ENCODE measurements around the gene MGMT.

Gene MGMT

GRCh38 chr10:129681856-129682255 lies 214.8 kb downstream of the MGMT start:
- DNase-seq: no peak

GRCh38 chr10:129683519-129683918 lies 216.5 kb downstream of the MGMT start:
- DNase-seq: no peak

GRCh38 chr10:129683920-129684319 lies 216.9 kb downstream of the MGMT start:
- no peak for DNase-seq

- DNase-seq: no peak
Measured at GRCh38 chr10:129685271-129685670, 218.2 kb downstream of the MGMT start.

- DNase-seq: no peak
Measured at GRCh38 chr10:129689671-129690071, 222.6 kb downstream of the MGMT start.

- DNase-seq: no peak
Measured at GRCh38 chr10:129690248-129691070, 223.4 kb downstream of the MGMT start.

GRCh38 chr10:129692695-129693094 lies 225.7 kb downstream of the MGMT start:
- DNase-seq: no peak

- no peak for DNase-seq
Measured at GRCh38 chr10:129693382-129693781, 226.3 kb downstream of the MGMT start.

GRCh38 chr10:129694184-129694583 lies 227.1 kb downstream of the MGMT start:
- DNase-seq: no peak

GRCh38 chr10:129694691-129695243 lies 227.7 kb downstream of the MGMT start:
- DNase-seq: peak in 12 of 56 donors; percentile 1 to 48 (median 20)

GRCh38 chr10:129695671-129696070 lies 228.6 kb downstream of the MGMT start:
- DNase-seq: no peak

GRCh38 chr10:129696636-129697035 lies 229.6 kb downstream of the MGMT start:
- DNase-seq: no peak

GRCh38 chr10:129697463-129698247 lies 230.6 kb downstream of the MGMT start:
- DNase-seq: no peak

GRCh38 chr10:129699722-129700340 lies 232.8 kb downstream of the MGMT start:
- DNase-seq: no peak

GRCh38 chr10:129702605-129703004 lies 235.6 kb downstream of the MGMT start:
- no peak for DNase-seq

GRCh38 chr10:129703287-129704137 lies 236.5 kb downstream of the MGMT start:
- DNase-seq: no peak

- DNase-seq: no peak
Measured at GRCh38 chr10:129704225-129704624, 237.2 kb downstream of the MGMT start.

GRCh38 chr10:129704786-129705525 lies 237.9 kb downstream of the MGMT start:
- DNase-seq: no peak

GRCh38 chr10:129705676-129706075 lies 238.6 kb downstream of the MGMT start:
- DNase-seq: no peak

GRCh38 chr10:129706081-129706480 lies 239.0 kb downstream of the MGMT start:
- no peak for DNase-seq
